ENCODE results near the gene CIRBP. TPM values are rescaled to one million over a fixed set of nuclear protein-coding genes. Genes with fewer than 3 reads are reported as not detected.
A peak's percentile ranks its signal among the peaks of the same experiment; 100 is the strongest.

CIRBP gene
- total and polyA plus RNA-seq, 9 of the 15 experiments (the other 6 are each of a cell fraction or from before 2014, with no cell fraction given), result 20.5 to 327 (median 176) TPM

DNA sequence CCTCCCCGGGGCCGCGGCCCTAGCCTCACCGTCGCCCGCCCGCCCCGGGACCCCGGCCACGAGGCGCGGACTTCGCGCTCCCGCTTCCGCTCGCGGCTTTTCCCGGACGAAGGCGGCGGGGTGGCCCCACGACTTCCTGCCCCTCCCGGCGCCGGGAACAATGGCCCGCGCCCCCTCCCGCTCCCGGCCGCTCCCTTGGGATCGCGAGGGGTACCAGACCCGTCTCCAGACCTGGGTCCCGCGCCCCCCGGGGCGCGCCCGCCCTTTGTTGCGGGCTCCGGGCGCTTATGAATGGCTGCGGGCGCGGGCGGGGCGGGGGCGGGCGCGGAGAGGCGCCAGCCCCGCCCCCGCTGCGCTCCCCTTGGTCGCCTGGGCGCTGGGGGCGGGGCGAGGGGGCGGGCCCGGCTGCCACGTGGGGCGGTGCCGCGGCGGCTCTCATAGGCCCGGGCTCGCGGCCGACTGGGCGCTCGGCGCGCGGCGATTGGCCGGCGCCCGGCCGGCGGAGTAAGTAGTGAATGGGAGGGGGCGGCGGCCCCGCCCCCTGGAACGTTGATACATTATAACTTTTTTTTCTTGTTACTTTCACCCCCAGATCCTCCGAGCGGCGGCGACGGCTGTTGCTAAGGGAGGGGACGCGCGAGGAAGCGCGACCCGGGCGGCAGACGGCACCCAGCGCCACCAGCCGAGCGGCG lies 19.7 kb upstream of the CIRBP start (continued):
- TF ChIP-seq, protein P1, sequence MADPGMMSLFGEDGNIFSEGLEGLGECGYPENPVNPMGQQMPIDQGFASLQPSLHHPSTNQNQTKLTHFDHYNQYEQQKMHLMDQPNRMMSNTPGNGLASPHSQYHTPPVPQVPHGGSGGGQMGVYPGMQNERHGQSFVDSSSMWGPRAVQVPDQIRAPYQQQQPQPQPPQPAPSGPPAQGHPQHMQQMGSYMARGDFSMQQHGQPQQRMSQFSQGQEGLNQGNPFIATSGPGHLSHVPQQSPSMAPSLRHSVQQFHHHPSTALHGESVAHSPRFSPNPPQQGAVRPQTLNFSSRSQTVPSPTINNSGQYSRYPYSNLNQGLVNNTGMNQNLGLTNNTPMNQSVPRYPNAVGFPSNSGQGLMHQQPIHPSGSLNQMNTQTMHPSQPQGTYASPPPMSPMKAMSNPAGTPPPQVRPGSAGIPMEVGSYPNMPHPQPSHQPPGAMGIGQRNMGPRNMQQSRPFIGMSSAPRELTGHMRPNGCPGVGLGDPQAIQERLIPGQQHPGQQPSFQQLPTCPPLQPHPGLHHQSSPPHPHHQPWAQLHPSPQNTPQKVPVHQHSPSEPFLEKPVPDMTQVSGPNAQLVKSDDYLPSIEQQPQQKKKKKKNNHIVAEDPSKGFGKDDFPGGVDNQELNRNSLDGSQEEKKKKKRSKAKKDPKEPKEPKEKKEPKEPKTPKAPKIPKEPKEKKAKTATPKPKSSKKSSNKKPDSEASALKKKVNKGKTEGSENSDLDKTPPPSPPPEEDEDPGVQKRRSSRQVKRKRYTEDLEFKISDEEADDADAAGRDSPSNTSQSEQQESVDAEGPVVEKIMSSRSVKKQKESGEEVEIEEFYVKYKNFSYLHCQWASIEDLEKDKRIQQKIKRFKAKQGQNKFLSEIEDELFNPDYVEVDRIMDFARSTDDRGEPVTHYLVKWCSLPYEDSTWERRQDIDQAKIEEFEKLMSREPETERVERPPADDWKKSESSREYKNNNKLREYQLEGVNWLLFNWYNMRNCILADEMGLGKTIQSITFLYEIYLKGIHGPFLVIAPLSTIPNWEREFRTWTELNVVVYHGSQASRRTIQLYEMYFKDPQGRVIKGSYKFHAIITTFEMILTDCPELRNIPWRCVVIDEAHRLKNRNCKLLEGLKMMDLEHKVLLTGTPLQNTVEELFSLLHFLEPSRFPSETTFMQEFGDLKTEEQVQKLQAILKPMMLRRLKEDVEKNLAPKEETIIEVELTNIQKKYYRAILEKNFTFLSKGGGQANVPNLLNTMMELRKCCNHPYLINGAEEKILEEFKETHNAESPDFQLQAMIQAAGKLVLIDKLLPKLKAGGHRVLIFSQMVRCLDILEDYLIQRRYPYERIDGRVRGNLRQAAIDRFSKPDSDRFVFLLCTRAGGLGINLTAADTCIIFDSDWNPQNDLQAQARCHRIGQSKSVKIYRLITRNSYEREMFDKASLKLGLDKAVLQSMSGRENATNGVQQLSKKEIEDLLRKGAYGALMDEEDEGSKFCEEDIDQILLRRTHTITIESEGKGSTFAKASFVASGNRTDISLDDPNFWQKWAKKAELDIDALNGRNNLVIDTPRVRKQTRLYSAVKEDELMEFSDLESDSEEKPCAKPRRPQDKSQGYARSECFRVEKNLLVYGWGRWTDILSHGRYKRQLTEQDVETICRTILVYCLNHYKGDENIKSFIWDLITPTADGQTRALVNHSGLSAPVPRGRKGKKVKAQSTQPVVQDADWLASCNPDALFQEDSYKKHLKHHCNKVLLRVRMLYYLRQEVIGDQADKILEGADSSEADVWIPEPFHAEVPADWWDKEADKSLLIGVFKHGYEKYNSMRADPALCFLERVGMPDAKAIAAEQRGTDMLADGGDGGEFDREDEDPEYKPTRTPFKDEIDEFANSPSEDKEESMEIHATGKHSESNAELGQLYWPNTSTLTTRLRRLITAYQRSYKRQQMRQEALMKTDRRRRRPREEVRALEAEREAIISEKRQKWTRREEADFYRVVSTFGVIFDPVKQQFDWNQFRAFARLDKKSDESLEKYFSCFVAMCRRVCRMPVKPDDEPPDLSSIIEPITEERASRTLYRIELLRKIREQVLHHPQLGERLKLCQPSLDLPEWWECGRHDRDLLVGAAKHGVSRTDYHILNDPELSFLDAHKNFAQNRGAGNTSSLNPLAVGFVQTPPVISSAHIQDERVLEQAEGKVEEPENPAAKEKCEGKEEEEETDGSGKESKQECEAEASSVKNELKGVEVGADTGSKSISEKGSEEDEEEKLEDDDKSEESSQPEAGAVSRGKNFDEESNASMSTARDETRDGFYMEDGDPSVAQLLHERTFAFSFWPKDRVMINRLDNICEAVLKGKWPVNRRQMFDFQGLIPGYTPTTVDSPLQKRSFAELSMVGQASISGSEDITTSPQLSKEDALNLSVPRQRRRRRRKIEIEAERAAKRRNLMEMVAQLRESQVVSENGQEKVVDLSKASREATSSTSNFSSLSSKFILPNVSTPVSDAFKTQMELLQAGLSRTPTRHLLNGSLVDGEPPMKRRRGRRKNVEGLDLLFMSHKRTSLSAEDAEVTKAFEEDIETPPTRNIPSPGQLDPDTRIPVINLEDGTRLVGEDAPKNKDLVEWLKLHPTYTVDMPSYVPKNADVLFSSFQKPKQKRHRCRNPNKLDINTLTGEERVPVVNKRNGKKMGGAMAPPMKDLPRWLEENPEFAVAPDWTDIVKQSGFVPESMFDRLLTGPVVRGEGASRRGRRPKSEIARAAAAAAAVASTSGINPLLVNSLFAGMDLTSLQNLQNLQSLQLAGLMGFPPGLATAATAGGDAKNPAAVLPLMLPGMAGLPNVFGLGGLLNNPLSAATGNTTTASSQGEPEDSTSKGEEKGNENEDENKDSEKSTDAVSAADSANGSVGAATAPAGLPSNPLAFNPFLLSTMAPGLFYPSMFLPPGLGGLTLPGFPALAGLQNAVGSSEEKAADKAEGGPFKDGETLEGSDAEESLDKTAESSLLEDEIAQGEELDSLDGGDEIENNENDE (IDR thresholded peaks at IDR 0.05; ENCODE audit: low read depth, low read length), result no peak
- TF ChIP-seq FOXP1 (CRISPR knock-in tag; IDR thresholded peaks at IDR 0.05) (peak; percentile 81; the same call in 1 of the 2 replicates), ZNF224 (CRISPR knock-in tag; IDR thresholded peaks at IDR 0.05) (no peak), ZFX (CRISPR knock-in tag; IDR thresholded peaks at IDR 0.05) (no peak), L3MBTL2 (IDR thresholded peaks at IDR 0.05) (peak; percentile 96), BRD9 (IDR thresholded peaks at IDR 0.05; ENCODE audit: low read depth, partially characterized antibody) (no peak), GTF2F1 (IDR thresholded peaks at IDR 0.05; ENCODE audit: low read depth, low read length) (no peak), ZNF507 (tag; conservative IDR thresholded peaks at IDR 0.05) (no peak), MTA1 (IDR thresholded peaks at IDR 0.05; ENCODE audit: borderline replicate concordance) (no peak), RB1 (IDR thresholded peaks at IDR 0.05; ENCODE audit: low read depth) (no peak; the same call in 1 of the 2 replicates), ZBED1 (IDR thresholded peaks at IDR 0.05) (no peak)
- TF ChIP-seq, protein P2, sequence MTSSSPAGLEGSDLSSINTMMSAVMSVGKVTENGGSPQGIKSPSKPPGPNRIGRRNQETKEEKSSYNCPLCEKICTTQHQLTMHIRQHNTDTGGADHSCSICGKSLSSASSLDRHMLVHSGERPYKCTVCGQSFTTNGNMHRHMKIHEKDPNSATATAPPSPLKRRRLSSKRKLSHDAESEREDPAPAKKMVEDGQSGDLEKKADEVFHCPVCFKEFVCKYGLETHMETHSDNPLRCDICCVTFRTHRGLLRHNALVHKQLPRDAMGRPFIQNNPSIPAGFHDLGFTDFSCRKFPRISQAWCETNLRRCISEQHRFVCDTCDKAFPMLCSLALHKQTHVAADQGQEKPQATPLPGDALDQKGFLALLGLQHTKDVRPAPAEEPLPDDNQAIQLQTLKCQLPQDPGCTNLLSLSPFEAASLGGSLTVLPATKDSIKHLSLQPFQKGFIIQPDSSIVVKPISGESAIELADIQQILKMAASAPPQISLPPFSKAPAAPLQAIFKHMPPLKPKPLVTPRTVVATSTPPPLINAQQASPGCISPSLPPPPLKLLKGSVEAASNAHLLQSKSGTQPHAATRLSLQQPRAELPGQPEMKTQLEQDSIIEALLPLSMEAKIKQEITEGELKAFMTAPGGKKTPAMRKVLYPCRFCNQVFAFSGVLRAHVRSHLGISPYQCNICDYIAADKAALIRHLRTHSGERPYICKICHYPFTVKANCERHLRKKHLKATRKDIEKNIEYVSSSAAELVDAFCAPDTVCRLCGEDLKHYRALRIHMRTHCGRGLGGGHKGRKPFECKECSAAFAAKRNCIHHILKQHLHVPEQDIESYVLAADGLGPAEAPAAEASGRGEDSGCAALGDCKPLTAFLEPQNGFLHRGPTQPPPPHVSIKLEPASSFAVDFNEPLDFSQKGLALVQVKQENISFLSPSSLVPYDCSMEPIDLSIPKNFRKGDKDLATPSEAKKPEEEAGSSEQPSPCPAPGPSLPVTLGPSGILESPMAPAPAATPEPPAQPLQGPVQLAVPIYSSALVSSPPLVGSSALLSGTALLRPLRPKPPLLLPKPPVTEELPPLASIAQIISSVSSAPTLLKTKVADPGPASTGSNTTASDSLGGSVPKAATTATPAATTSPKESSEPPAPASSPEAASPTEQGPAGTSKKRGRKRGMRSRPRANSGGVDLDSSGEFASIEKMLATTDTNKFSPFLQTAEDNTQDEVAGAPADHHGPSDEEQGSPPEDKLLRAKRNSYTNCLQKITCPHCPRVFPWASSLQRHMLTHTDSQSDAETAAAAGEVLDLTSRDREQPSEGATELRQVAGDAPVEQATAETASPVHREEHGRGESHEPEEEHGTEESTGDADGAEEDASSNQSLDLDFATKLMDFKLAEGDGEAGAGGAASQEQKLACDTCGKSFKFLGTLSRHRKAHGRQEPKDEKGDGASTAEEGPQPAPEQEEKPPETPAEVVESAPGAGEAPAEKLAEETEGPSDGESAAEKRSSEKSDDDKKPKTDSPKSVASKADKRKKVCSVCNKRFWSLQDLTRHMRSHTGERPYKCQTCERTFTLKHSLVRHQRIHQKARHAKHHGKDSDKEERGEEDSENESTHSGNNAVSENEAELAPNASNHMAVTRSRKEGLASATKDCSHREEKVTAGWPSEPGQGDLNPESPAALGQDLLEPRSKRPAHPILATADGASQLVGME (CRISPR knock-in tag; IDR thresholded peaks at IDR 0.05), result no peak

Measured in K562 (cell line).